GM21576 (cell line): ENCODE data around the gene MVB12B.

ENCODE experiments used
- ATAC-seq: cut with Tn5 transposase; IDR thresholded peaks from one replicate; pipeline ENCODE4 v1.9.1; 2021; ENCODE audit warnings: mild to moderate bottlenecking, moderate library complexity; ENCODE audit not compliant: unreplicated experiment

The MVB12B gene

GRCh38 chr9:126380447-126380846 is 53.8 kb downstream of the MVB12B start:
- ATAC-seq: no peak

- no peak for ATAC-seq
These were observed 54.6 kb downstream of the MVB12B start for GRCh38 chr9:126381195-126381594.

- ATAC-seq: no peak
These were observed 56.9 kb downstream of the MVB12B start for GRCh38 chr9:126383406-126384046.

- no peak for ATAC-seq
These were observed 58.3 kb downstream of the MVB12B start for GRCh38 chr9:126384926-126385325.

GRCh38 chr9:126386088-126386487 is 59.5 kb downstream of the MVB12B start:
- no peak for ATAC-seq

GRCh38 chr9:126386776-126387175 is 60.1 kb downstream of the MVB12B start:
- no peak for ATAC-seq

GRCh38 chr9:126388964-126389708 is 62.5 kb downstream of the MVB12B start:
- no peak for ATAC-seq

- no peak for ATAC-seq
These were observed 63.4 kb downstream of the MVB12B start for GRCh38 chr9:126389992-126390391.

GRCh38 chr9:126390923-126391322 is 64.3 kb downstream of the MVB12B start:
- no peak for ATAC-seq

GRCh38 chr9:126391713-126392661 is 65.4 kb downstream of the MVB12B start:
- ATAC-seq: no peak

- ATAC-seq: no peak
These were observed 66.2 kb downstream of the MVB12B start for GRCh38 chr9:126392662-126393371.

- ATAC-seq: no peak
These were observed 67.2 kb downstream of the MVB12B start for GRCh38 chr9:126393876-126394275.

- ATAC-seq: no peak
These were observed 68.2 kb downstream of the MVB12B start for GRCh38 chr9:126394802-126395201.

GRCh38 chr9:126395439-126396212 is 69.0 kb downstream of the MVB12B start:
- ATAC-seq: no peak

- peak; percentile 70 for ATAC-seq
These were observed 70.4 kb downstream of the MVB12B start for GRCh38 chr9:126397056-126397455.

GRCh38 chr9:126398403-126399058 is 71.9 kb downstream of the MVB12B start:
- ATAC-seq: no peak

GRCh38 chr9:126399251-126399650 is 72.6 kb downstream of the MVB12B start:
- no peak for ATAC-seq

GRCh38 chr9:126399789-126400188 is 73.2 kb downstream of the MVB12B start:
- no peak for ATAC-seq

- no peak for ATAC-seq
These were observed 73.9 kb downstream of the MVB12B start for GRCh38 chr9:126400571-126400970.

GRCh38 chr9:126401107-126401506 is 74.5 kb downstream of the MVB12B start:
- no peak for ATAC-seq
